ENCODE measurements around the gene HIVEP3.

- TF ChIP-seq, protein P1, sequence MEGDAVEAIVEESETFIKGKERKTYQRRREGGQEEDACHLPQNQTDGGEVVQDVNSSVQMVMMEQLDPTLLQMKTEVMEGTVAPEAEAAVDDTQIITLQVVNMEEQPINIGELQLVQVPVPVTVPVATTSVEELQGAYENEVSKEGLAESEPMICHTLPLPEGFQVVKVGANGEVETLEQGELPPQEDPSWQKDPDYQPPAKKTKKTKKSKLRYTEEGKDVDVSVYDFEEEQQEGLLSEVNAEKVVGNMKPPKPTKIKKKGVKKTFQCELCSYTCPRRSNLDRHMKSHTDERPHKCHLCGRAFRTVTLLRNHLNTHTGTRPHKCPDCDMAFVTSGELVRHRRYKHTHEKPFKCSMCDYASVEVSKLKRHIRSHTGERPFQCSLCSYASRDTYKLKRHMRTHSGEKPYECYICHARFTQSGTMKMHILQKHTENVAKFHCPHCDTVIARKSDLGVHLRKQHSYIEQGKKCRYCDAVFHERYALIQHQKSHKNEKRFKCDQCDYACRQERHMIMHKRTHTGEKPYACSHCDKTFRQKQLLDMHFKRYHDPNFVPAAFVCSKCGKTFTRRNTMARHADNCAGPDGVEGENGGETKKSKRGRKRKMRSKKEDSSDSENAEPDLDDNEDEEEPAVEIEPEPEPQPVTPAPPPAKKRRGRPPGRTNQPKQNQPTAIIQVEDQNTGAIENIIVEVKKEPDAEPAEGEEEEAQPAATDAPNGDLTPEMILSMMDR (IDR thresholded peaks at IDR 0.05) = no peak
- TF ChIP-seq POLR2AphosphoS5 (IDR thresholded peaks at IDR 0.05) = no peak
Measured at GRCh38 chr1:41713141-41713540, 205.6 kb downstream of the HIVEP3 start.
